Gastrocnemius medialis (tissue), 4 donors: ENCODE results near the gene PPT1. TPM values are rescaled to one million over a fixed set of nuclear protein-coding genes. Genes with fewer than 3 reads are reported as not detected.
A peak's percentile ranks its signal among the peaks of the same experiment; 100 is the strongest.

Experiments
- ATAC-seq, 2 donors: fragments of 150-250 bp; one replicate each; pipeline ENCODE4 v1.9.1; 2016
- DNase-seq, 2 donors: peaks; one replicate each; pipeline ENCODE4 v3.0.0-alpha.2; 2019
- H3K27ac ChIP-seq, 4 donors: fragments of 200-600 bp; sonication (generic); 1 replicate in 1 of 4; 2 replicates in 3 of 4; pipeline ENCODE4 v1.5.1; 2016 to 2018; ENCODE audit warnings: mild to moderate bottlenecking in 2 of 4, moderate library complexity in 1 of 4
- H3K27me3 ChIP-seq, 3 donors: fragments of 200-600 bp; sonication (generic) in 2 of 3; 1 replicate in 1 of 3; 2 replicates in 2 of 3; pipeline versions ENCODE4 v1.5.1 to v1.6.0; 2016 to 2019; ENCODE audit warnings: mild to moderate bottlenecking in 1 of 3, moderate library complexity in 1 of 3
- H3K36me3 ChIP-seq, 2 donors: fragments of 200-600 bp; sonication (generic) in 1 of 2; one replicate each; pipeline ENCODE4 v1.5.1; 2017 to 2018
- H3K4me1 ChIP-seq, 2 donors: fragments of 200-600 bp; sonication (generic) in 1 of 2; one replicate each; pipeline ENCODE4 v1.5.1; 2016 to 2017; ENCODE audit warnings: mild to moderate bottlenecking in 2 of 2
- H3K4me3 ChIP-seq, 4 donors: fragments of 200-600 bp; sonication (generic) in 3 of 4; 1 replicate in 1 of 4; 2 replicates in 3 of 4; pipeline ENCODE4 v1.5.1; 2016 to 2019; ENCODE audit warnings: mild to moderate bottlenecking in 2 of 4
- H3K9me3 ChIP-seq, 3 donors: fragments of 200-600 bp; sonication (generic) in 2 of 3; 1 replicate in 1 of 3; 2 replicates in 2 of 3; pipeline ENCODE4 v1.5.1; 2016 to 2019
- CTCF ChIP-seq, 5 experiments: fragments of 450-650 bp in 3 of 5; fragments of 200-600 bp in 2 of 5; sonication (generic) in 2 of 5; IDR thresholded peaks in 4 of 5; conservative IDR thresholded peaks in 1 of 5; 1 replicate in 4 of 5; 2 replicates in 1 of 5; pipeline ENCODE4 v1.5.1; 2016 to 2019; ENCODE audit warnings: antibody characterized with exemption in 5 of 5, mild to moderate bottlenecking in 3 of 5, moderate library complexity in 3 of 5
- POLR2A ChIP-seq, 2 donors: fragments of 450-650 bp; IDR thresholded peaks; one replicate each; pipeline ENCODE4 v1.6.1; 2017; ENCODE audit warnings: antibody characterized with exemption in 2 of 2, mild to moderate bottlenecking in 2 of 2, moderate library complexity in 2 of 2
- in situ Hi-C, 4 donors: fragments of 200-750 bp; cut with MboI; loops; one replicate each; pipeline versions ENCODE4 v1.15.0 to v1.8.0; 2017; ENCODE audit warnings: low sequenced_read_pairs in 4 of 4
- intact Hi-C: fragments of 100-400 bp; cut with DNase I; formaldehyde crosslinking; loops from one replicate; pipeline ENCODE4 v1.15.1; 2023; ENCODE audit warnings: low total_unique reads
- total RNA-seq, 4 donors: library from RNA; depleted of rRNA; stranded (reverse); fragments of >200 nt; gene quantifications; one replicate each; pipeline versions ENCODE4 v1.1.0 to v1.2.3, GENCODE V29; 2016

Gene PPT1
- total RNA-seq, 4 donors from 2014 or later = 8.5 to 23.2 (median 13.4) TPM

- Histone ChIP-seq H3K4me1 (peaks cover 22 to 52% of the 10 kb centered on the region in 2 donors), H3K27me3 (no peaks in the 10 kb centered on the region), H3K9me3 (no peaks in the 10 kb centered on the region), H3K4me3 (no peak overlapping the region), H3K36me3 (no peaks in the 10 kb centered on the region), H3K27ac (peak overlapping the region in 2 of 4 donors; percentile 3 to 22)
- intact Hi-C loops = no loop called here
- ATAC-seq = no peak
- DNase-seq = no peak
- TF ChIP-seq CTCF (IDR thresholded peaks at IDR 0.05 in 4 of 5, conservative IDR thresholded peaks at IDR 0.05 in 1 of 5) (no peak), POLR2A (IDR thresholded peaks at IDR 0.05) (no peak)
- in situ Hi-C loops = no loop called here
Observed at GRCh38 chr1:40047276-40047675, 49.8 kb downstream of the PPT1 start.

- intact Hi-C loops = no loop called here
- H3K36me3 ChIP-seq = no peaks in the 10 kb centered on the region
- H3K27ac ChIP-seq = peak overlapping the region in 2 of 4 donors; percentile 32 to 33
Observed at GRCh38 chr1:40045766-40046165, 51.3 kb downstream of the PPT1 start.

GRCh38 chr1:40045182-40045581 lies 51.9 kb downstream of the PPT1 start:
- intact Hi-C loops = no loop called here
- Histone ChIP-seq H3K27ac (peak overlapping the region in 1 of 4 donors; percentile 32), H3K36me3 (no peaks in the 10 kb centered on the region)

More at GRCh38 chr1:40045766-40046165, 51.3 kb downstream of the PPT1 start:
- Histone ChIP-seq H3K27me3 (no peaks in the 10 kb centered on the region), H3K4me1 (peaks cover 35 to 60% of the 10 kb centered on the region in 2 donors), H3K4me3 (no peak overlapping the region), H3K9me3 (no peaks in the 10 kb centered on the region)
- in situ Hi-C loops = no loop called here
- DNase-seq (no peak), ATAC-seq (no peak)
- TF ChIP-seq POLR2A (IDR thresholded peaks at IDR 0.05) = no peak
- no peak for TF ChIP-seq CTCF (IDR thresholded peaks at IDR 0.05 in 4 of 5, conservative IDR thresholded peaks at IDR 0.05 in 1 of 5)

GRCh38 chr1:40044110-40044509 lies 52.9 kb downstream of the PPT1 start:
- in situ Hi-C loops (no loop called here), intact Hi-C loops (loop anchor here (5.0 kb wide), 1 partner anchor 213 kb away; the partner anchor contains the start of gene ZMPSTE24)
- TF ChIP-seq POLR2A (IDR thresholded peaks at IDR 0.05) = no peak
- no peak for TF ChIP-seq CTCF (IDR thresholded peaks at IDR 0.05 in 4 of 5, conservative IDR thresholded peaks at IDR 0.05 in 1 of 5)
- no peaks in the 10 kb centered on the region for H3K27me3 ChIP-seq
- DNase-seq (no peak), ATAC-seq (no peak)
- H3K27ac ChIP-seq = peak overlapping the region in 1 of 4 donors; percentile 13
- no peaks in the 10 kb centered on the region for H3K36me3 ChIP-seq
- H3K4me3 ChIP-seq = no peak overlapping the region
- H3K4me1 ChIP-seq = peaks cover 39 to 53% of the 10 kb centered on the region in 2 donors
- H3K9me3 ChIP-seq = no peaks in the 10 kb centered on the region

More at GRCh38 chr1:40045182-40045581, 51.9 kb downstream of the PPT1 start:
- TF ChIP-seq POLR2A (IDR thresholded peaks at IDR 0.05) (no peak), CTCF (IDR thresholded peaks at IDR 0.05 in 4 of 5, conservative IDR thresholded peaks at IDR 0.05 in 1 of 5) (no peak)
- H3K4me3 ChIP-seq = no peak overlapping the region
- in situ Hi-C loops = no loop called here
- ATAC-seq = no peak
- H3K4me1 ChIP-seq = peaks cover 35 to 59% of the 10 kb centered on the region in 2 donors
- H3K27me3 ChIP-seq = no peaks in the 10 kb centered on the region
- no peak for DNase-seq
- H3K9me3 ChIP-seq = no peaks in the 10 kb centered on the region

- Histone ChIP-seq H3K36me3 (no peaks in the 10 kb centered on the region), H3K9me3 (no peaks in the 10 kb centered on the region), H3K27me3 (no peaks in the 10 kb centered on the region), H3K27ac (peak overlapping the region; percentile 18 to 100 (median 97)), H3K4me3 (peak overlapping the region in 3 of 4 donors; percentile 96 to 98 (median 97)), H3K4me1 (peaks cover 43 to 47% of the 10 kb centered on the region in 2 donors)
- intact Hi-C loops (loop anchor here (5.0 kb wide), 1 partner anchor 215 kb away; the partner anchor contains the start of gene ZMPSTE24), in situ Hi-C loops (no loop called here)
- DNase-seq (no peak), ATAC-seq (no peak)
- no peak for TF ChIP-seq POLR2A (IDR thresholded peaks at IDR 0.05)
- no peak for TF ChIP-seq CTCF (IDR thresholded peaks at IDR 0.05 in 4 of 5, conservative IDR thresholded peaks at IDR 0.05 in 1 of 5)
Observed at GRCh38 chr1:40042341-40042740, 54.7 kb downstream of the PPT1 start.
